H1 (cell line): ENCODE results near the gene FGD5. TPM values are rescaled to one million over a fixed set of nuclear protein-coding genes. Genes with fewer than 3 reads are reported as not detected.

Experiments used
- BACH1 ChIP-seq: IDR thresholded peaks from 2 replicates; pipeline ENCODE4 v1.6.1; 2012; ENCODE audit warnings: low read length, improper control_type of control experiment
- FOSL1 ChIP-seq: IDR thresholded peaks from 2 replicates; pipeline ENCODE4 v1.6.1; 2011; ENCODE audit warnings: mild to moderate bottlenecking, low read depth, low read length, moderate library complexity; ENCODE audit not compliant: insufficient read depth
- POU5F1 ChIP-seq: IDR thresholded peaks from 2 replicates; pipeline ENCODE4 v1.6.1; 2011; ENCODE audit warnings: low read depth, mild to moderate bottlenecking, low read length, moderate library complexity
- RAD21 ChIP-seq, 2 experiments: IDR thresholded peaks in 1 of 2; conservative IDR thresholded peaks in 1 of 2; 2 replicates each; pipeline ENCODE4 v1.6.1; 2011; ENCODE audit warnings: low read depth in 2 of 2, low read length in 2 of 2, improper control_type of control experiment in 1 of 2, inconsistent platforms in 1 of 2, mild to moderate bottlenecking in 1 of 2, moderate library complexity in 1 of 2
- polyA plus RNA-seq, 7 experiments: library from polyadenylated mRNA; depleted of rRNA in 3 of 7; stranded (reverse) in 5 of 7; unstranded in 2 of 7; fragments of >200 nt in 5 of 7; fragments of 200-250 nt in 2 of 7; gene quantifications; 1 replicate in 5 of 7; 2 replicates in 1 of 7; 4 replicates in 1 of 7; pipeline versions ENCODE4 v1.2.1 to v1.2.3, GENCODE V29; 2011 to 2013; ENCODE audit warnings: missing spikeins in 2 of 7, mixed read lengths in 2 of 7
- total RNA-seq: library from RNA; stranded (reverse); fragmentation: NEBNext Ultra II Directional; extraction: Animal tissue kit (Norgen Biotek cat#: 25700); gene quantifications from 2 replicates; pipeline ENCODE4 v1.2.1, GENCODE V29; 2021
- TF ChIP-seq, protein P1 (sequence below): IDR thresholded peaks from 2 replicates; pipeline ENCODE4 v1.6.1; 2012; ENCODE audit warnings: inconsistent platforms

Gene FGD5
- total and polyA plus RNA-seq, 2 of the 8 experiments (the other 6 are each of a cell fraction or from before 2014, with no cell fraction given): 4.7 to 14.3 TPM

DNA sequence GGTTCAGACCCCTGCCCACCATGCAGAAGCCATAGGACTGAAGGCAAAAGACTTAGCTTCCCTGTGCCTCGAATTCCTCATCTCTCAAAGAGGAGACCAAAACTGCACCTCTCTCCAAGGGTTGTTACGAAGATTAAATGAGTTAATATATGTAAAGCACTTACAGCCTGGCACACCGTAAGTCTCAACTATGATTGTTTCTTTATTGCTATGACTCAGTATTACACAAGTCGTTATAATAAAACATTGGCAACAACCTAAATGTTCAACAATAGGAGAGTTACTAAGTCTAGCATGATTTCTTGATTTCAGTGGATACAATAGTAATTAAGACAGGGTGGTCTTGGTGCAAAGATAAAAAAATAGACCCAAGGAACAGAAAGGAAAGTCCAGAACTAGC is 19.6 kb upstream of the FGD5 start (continued):
- TF ChIP-seq FOSL1 (no peak), POU5F1 (no peak), BACH1 (no peak), RAD21 (IDR thresholded peaks at IDR 0.05 in 1 of 2, conservative IDR thresholded peaks at IDR 0.05 in 1 of 2; ENCODE audit: low read depth in 2 of 2, low read length in 2 of 2) (no peak)
- TF ChIP-seq, protein P1, sequence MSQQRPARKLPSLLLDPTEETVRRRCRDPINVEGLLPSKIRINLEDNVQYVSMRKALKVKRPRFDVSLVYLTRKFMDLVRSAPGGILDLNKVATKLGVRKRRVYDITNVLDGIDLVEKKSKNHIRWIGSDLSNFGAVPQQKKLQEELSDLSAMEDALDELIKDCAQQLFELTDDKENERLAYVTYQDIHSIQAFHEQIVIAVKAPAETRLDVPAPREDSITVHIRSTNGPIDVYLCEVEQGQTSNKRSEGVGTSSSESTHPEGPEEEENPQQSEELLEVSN: no peak
